Measurements from ENCODE around the gene HYOU1. TPM values are rescaled to one million over a fixed set of nuclear protein-coding genes. Genes with fewer than 3 reads are reported as not detected.
"Not testable (repeated sequence)": the region's sequence is repeated elsewhere in the genome, so short reads cannot be mapped to it uniquely, and the experiment has no call there.

HYOU1 gene
- total RNA-seq, 4 donors from 2014 or later, result 18.4 to 29.2 (median 21.9) TPM

DNA sequence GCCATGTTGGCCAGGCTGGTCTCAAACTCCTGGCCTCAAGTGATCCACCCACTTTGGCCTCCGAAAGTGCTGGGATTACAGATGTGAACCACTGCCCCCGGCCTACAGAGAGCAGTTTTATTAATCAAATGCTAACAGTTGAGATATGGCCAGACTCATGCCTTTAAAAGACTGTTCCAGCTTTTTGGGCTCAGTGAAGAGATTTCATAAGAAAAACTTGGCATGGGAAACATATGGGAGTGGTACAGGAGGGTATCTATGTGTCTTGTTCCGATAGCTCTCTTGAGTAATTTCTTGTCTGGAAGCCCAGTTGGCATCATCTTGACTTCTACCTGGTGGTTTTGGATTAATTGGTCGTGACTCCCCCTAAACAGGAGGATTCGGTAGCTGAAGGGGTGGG lies 18.1 kb downstream of the HYOU1 start:
- in situ Hi-C loops (cut with MboI; ENCODE audit: low sequenced_read_pairs in 4 of 4) (no loop called here), intact Hi-C loops (cut with DNase I; ENCODE audit: low total_unique reads) (no loop called here)
- DNase-seq (no peak), ATAC-seq (no peak)
- H3K27me3 ChIP-seq, result no peaks in the 10 kb centered on the region
- H3K36me3 ChIP-seq, result no peaks in the 10 kb centered on the region
- H3K27ac ChIP-seq, result no peak overlapping the region
- H3K4me1 ChIP-seq, result no peaks in the 10 kb centered on the region
- H3K9me3 ChIP-seq, result no peaks in the 10 kb centered on the region
- TF ChIP-seq, protein P1, sequence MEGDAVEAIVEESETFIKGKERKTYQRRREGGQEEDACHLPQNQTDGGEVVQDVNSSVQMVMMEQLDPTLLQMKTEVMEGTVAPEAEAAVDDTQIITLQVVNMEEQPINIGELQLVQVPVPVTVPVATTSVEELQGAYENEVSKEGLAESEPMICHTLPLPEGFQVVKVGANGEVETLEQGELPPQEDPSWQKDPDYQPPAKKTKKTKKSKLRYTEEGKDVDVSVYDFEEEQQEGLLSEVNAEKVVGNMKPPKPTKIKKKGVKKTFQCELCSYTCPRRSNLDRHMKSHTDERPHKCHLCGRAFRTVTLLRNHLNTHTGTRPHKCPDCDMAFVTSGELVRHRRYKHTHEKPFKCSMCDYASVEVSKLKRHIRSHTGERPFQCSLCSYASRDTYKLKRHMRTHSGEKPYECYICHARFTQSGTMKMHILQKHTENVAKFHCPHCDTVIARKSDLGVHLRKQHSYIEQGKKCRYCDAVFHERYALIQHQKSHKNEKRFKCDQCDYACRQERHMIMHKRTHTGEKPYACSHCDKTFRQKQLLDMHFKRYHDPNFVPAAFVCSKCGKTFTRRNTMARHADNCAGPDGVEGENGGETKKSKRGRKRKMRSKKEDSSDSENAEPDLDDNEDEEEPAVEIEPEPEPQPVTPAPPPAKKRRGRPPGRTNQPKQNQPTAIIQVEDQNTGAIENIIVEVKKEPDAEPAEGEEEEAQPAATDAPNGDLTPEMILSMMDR (IDR thresholded peaks at IDR 0.05 in 4 of 5, conservative IDR thresholded peaks at IDR 0.05 in 1 of 5), result no peak
- TF ChIP-seq POLR2A (IDR thresholded peaks at IDR 0.05), result no peak
- H3K4me3 ChIP-seq, result no peak overlapping the region

DNA sequence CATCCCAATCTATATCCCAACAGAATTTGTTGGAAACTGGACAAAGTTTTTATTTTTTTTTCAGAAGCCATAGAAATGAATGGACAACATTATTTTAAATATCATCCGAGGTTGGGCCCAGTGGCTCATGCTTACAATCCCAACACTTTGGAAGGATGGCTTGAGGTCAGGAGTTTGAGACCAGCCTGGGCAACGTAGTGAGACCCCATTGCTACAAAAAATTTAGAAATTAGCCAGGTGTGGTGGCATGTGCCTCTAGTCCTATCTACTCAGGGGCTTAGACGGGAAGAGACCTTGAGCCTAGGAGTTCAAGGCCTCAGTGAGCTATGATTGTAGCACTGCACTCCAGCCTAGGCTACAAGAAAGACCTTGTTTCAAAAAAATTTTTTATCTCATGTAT lies 22.2 kb downstream of the HYOU1 start:
- Histone ChIP-seq H3K27ac (no peak overlapping the region), H3K4me3 (no peak overlapping the region), H3K36me3 (no peaks in the 10 kb centered on the region), H3K4me1 (peaks cover 5 to 7% of the 10 kb centered on the region in 2 donors), H3K9me3 (no peaks in the 10 kb centered on the region), H3K27me3 (no peaks in the 10 kb centered on the region)
- TF ChIP-seq, protein P1 (IDR thresholded peaks at IDR 0.05 in 4 of 5, conservative IDR thresholded peaks at IDR 0.05 in 1 of 5), result no peak
- TF ChIP-seq POLR2A (IDR thresholded peaks at IDR 0.05), result no peak
- intact Hi-C loops (cut with DNase I; ENCODE audit: low total_unique reads), result loop anchor here (5.0 kb wide), 1 partner anchor 128 kb away; no protein-coding TSS in a partner anchor
- ATAC-seq, result no peak
- in situ Hi-C loops (cut with MboI; ENCODE audit: low sequenced_read_pairs in 4 of 4), result no loop called here
- DNase-seq, result no peak

DNA sequence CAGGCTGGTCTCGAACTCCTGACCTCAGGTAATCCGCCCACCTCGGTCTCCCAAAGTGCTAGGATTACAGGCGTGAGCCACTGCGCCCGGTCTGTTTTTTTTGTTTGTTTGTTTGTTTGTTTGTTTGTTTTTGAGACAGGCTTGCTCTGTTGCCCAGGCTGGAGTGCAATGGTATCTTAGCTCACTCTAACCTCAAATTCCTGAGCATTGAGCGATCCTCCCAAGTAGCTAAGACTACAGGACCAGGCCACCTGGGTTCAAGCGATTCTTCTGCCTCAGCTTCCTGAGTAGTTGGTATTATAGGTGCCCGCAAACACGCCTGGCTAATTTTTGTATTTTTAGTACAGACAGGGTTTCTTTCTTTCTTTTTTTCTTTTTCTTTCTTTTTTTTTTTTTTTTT lies 23.6 kb downstream of the HYOU1 start:
- H3K27me3 ChIP-seq; in situ Hi-C loops (cut with MboI; ENCODE audit: low sequenced_read_pairs in 4 of 4); DNase-seq; H3K36me3 ChIP-seq; ATAC-seq; H3K9me3 ChIP-seq; H3K4me3 ChIP-seq; H3K27ac ChIP-seq: not testable (repeated sequence)
- intact Hi-C loops (cut with DNase I; ENCODE audit: low total_unique reads), result loop anchor here (5.0 kb wide), 1 partner anchor 126 kb away; no protein-coding TSS in a partner anchor
- peaks cover 19 to 21% of the 10 kb centered on the region in 2 donors for H3K4me1 ChIP-seq

DNA sequence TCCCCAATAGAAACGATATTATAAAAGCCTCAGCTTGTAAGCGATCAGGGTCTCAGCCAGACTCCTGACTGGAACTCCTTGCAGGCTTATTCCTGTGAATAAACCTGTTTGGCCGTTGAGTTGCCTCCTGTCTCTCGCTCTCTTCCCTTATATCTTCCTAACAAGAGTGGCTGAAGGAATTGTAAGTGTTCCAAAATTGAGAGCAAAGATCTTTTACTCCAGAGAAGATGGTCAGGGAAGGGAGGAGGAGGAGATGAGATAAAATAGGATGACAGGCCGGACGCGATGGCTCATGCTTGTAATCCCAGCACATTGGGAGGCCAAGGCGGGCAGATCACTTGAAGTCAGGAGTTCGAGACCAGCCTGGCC lies 25.1 kb downstream of the HYOU1 start:
- Histone ChIP-seq H3K9me3 (no peaks in the 10 kb centered on the region), H3K27me3 (no peaks in the 10 kb centered on the region), H3K27ac (no peak overlapping the region), H3K36me3 (no peaks in the 10 kb centered on the region), H3K4me1 (peaks cover 34 to 36% of the 10 kb centered on the region in 2 donors), H3K4me3 (no peak overlapping the region)
- in situ Hi-C loops (cut with MboI; ENCODE audit: low sequenced_read_pairs in 4 of 4), result no loop called here
- ATAC-seq, result no peak
- no peak for DNase-seq
- TF ChIP-seq POLR2A (IDR thresholded peaks at IDR 0.05), result no peak
- TF ChIP-seq, protein P1 (IDR thresholded peaks at IDR 0.05 in 4 of 5, conservative IDR thresholded peaks at IDR 0.05 in 1 of 5), result no peak
- intact Hi-C loops (cut with DNase I; ENCODE audit: low total_unique reads), result loop anchor here (1.0 to 5.0 kb wide), 2 partner anchors 25 to 125 kb away; partner anchors contain the start of gene HYOU1

DNA sequence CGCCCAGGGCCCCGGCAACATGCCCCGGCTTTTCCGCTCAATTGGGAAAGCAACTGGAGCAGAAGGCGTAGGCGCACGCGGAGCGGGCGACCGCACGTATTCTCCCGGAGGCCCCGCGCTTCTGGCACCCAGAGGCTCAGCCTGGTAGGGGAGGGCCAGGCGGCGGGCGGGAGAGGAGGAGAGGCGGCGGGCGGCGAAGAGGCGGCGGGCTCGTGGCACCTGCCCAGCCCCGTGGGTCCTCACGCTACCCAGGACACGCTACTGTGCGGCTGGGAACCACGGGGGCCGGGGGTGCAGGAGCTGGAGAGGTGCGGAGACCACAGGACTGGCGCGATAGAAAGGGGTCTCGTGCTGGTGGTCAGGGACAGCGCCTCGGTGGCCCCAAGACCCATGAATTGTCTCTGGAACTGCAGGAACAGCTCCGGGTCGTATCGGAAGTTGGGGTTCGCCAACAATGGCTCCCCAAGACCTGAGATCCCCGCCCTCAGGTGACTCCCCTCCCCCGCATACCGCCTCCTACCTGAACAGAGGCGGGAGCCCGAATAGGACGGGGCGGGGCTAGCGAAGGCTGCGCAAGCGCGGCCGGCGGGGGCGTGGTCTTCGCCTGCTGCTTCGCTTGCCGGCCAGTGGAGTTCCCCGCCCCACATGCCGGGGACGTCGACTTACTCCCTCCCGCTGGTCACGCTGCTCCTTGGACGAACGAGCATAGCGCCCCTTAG lies 26.5 kb downstream of the HYOU1 start, which contains the start of gene SLC37A4:
SLC37A4 (minus strand) TSS at position 549 of the 719 bp plus-strand sequence.
- H3K27ac ChIP-seq, result peak within 1 kb of the TSS; percentile 92 to 98 (median 94)
- H3K4me3 ChIP-seq, result peak within 1 kb of the TSS; percentile 83 to 94 (median 91)
- peak; percentile 77 for ATAC-seq
- H3K4me1 ChIP-seq, result peaks cover 48 to 50% of the 10 kb centered on the region in 2 donors
- in situ Hi-C loops (cut with MboI; ENCODE audit: low sequenced_read_pairs in 4 of 4), result no loop called here
- peak; percentile 98 to 99 for DNase-seq
- H3K36me3 ChIP-seq, result peaks cover 0 to 2% of the 10 kb centered on the region in 2 donors
- intact Hi-C loops (cut with DNase I; ENCODE audit: low total_unique reads), result loop anchor here (1.0 to 5.0 kb wide), 3 partner anchors 27 to 123 kb away; partner anchors contain the start of genes CENATAC and HYOU1
- no peaks in the 10 kb centered on the region for H3K9me3 ChIP-seq
- peak; percentile 82 to 85 for TF ChIP-seq POLR2A (IDR thresholded peaks at IDR 0.05)
- TF ChIP-seq, protein P1 (IDR thresholded peaks at IDR 0.05 in 4 of 5, conservative IDR thresholded peaks at IDR 0.05 in 1 of 5), result peak in 4 of 5 experiments; percentile 87 to 92 (median 90)
- no peaks in the 10 kb centered on the region for H3K27me3 ChIP-seq
